Hepatocyte (in vitro differentiated cells): Measurements from ENCODE around the gene CCR2. TPM values are rescaled to one million over a fixed set of nuclear protein-coding genes. Genes with fewer than 3 reads are reported as not detected.
"Not testable (repeated sequence)": the region's sequence is repeated elsewhere in the genome, so short reads cannot be mapped to it uniquely, and the experiment has no call there.

Source experiments
- DNase-seq: peaks from one replicate; pipeline ENCODE4 v3.0.0-alpha.2; 2016; ENCODE audit warnings: low spot score
- H2AFZ ChIP-seq: fragments of 200-600 bp; sonication (generic); 2 replicates; pipeline ENCODE4 v1.6.0; 2016; ENCODE audit warnings: antibody characterized with exemption, mild to moderate bottlenecking
- H3K27ac ChIP-seq: fragments of 200-600 bp; sonication (generic); 2 replicates; pipeline ENCODE4 v1.5.1; 2016; ENCODE audit warnings: mild to moderate bottlenecking
- H3K27me3 ChIP-seq: fragments of 200-600 bp; sonication (generic); 2 replicates; pipeline ENCODE4 v1.6.1; 2016
- H3K36me3 ChIP-seq: fragments of 200-600 bp; sonication (generic); replicated peaks from 2 replicates; pipeline ENCODE4 v1.5.1; 2016; ENCODE audit warnings: low read depth; ENCODE audit not compliant: insufficient read depth
- H3K4me1 ChIP-seq: fragments of 200-600 bp; sonication (generic); 2 replicates; pipeline ENCODE4 v1.5.1; 2016; ENCODE audit warnings: mild to moderate bottlenecking, moderate library complexity; ENCODE audit not compliant: insufficient read depth
- H3K4me2 ChIP-seq: fragments of 200-600 bp; sonication (generic); 2 replicates; pipeline ENCODE4 v1.6.0; 2016
- H3K4me3 ChIP-seq: fragments of 200-600 bp; sonication (generic); 2 replicates; pipeline ENCODE4 v1.5.1; 2016; ENCODE audit warnings: mild to moderate bottlenecking
- H3K79me2 ChIP-seq: fragments of 200-600 bp; sonication (generic); 2 replicates; pipeline ENCODE4 v1.6.0; 2017; ENCODE audit warnings: mild to moderate bottlenecking
- H3K9me2 ChIP-seq: fragments of 200-600 bp; sonication (generic); replicated peaks from 2 replicates; pipeline ENCODE4 v1.6.0; 2017; ENCODE audit warnings: mild to moderate bottlenecking; ENCODE audit not compliant: insufficient read depth
- H3K9me3 ChIP-seq: fragments of 200-600 bp; sonication (generic); 2 replicates; pipeline ENCODE4 v1.5.1; 2016; ENCODE audit warnings: low read depth, mild to moderate bottlenecking
- H4K20me1 ChIP-seq: fragments of 200-600 bp; sonication (generic); 2 replicates; pipeline ENCODE4 v1.6.0; 2016; ENCODE audit warnings: mild to moderate bottlenecking; ENCODE audit not compliant: insufficient read depth, poor library complexity, severe bottlenecking
- CTCF ChIP-seq: fragments of 200-600 bp; sonication (generic); IDR thresholded peaks from 2 replicates; pipeline ENCODE4 v1.5.1; 2016; ENCODE audit warnings: antibody characterized with exemption, mild to moderate bottlenecking; ENCODE audit not compliant: poor library complexity
- EZH2 ChIP-seq: fragments of 200-600 bp; sonication (generic); IDR thresholded peaks from 2 replicates; pipeline ENCODE4 v1.6.1; 2016; ENCODE audit warnings: antibody characterized with exemption, mild to moderate bottlenecking, borderline replicate concordance
- EZH2phosphoT487 ChIP-seq: fragments of 200-600 bp; sonication (generic); IDR thresholded peaks from one replicate; pipeline ENCODE4 v1.6.1; 2018; ENCODE audit warnings: antibody characterized with exemption, mild to moderate bottlenecking, low read depth, moderate library complexity; ENCODE audit not compliant: unreplicated experiment, severe bottlenecking
- WGBS: methylation state at CpG from one replicate; pipeline ENCODE4 v1.1.6; 2016; ENCODE audit warnings: low lambda C conversion rate; ENCODE audit errors: missing lambda C conversion rate; 5-methylcytosine and 5-hydroxymethylcytosine counted together
- polyA plus RNA-seq: library from polyadenylated mRNA; unstranded; fragments of >200 nt; fragmentation: Nextera tagmentation; extraction: Ambion mirVana; gene quantifications from 2 replicates; pipeline ENCODE4 v1.2.1, GENCODE V29; 2016
- total RNA-seq: library from RNA; depleted of rRNA; stranded (reverse); fragments of >200 nt; gene quantifications from 2 replicates; pipeline ENCODE4 v1.2.3, GENCODE V29; 2014

CCR2 gene
- total and polyA plus RNA-seq, 2 experiments from 2014 or later: 0.23 TPM; not detected in 1

DNA sequence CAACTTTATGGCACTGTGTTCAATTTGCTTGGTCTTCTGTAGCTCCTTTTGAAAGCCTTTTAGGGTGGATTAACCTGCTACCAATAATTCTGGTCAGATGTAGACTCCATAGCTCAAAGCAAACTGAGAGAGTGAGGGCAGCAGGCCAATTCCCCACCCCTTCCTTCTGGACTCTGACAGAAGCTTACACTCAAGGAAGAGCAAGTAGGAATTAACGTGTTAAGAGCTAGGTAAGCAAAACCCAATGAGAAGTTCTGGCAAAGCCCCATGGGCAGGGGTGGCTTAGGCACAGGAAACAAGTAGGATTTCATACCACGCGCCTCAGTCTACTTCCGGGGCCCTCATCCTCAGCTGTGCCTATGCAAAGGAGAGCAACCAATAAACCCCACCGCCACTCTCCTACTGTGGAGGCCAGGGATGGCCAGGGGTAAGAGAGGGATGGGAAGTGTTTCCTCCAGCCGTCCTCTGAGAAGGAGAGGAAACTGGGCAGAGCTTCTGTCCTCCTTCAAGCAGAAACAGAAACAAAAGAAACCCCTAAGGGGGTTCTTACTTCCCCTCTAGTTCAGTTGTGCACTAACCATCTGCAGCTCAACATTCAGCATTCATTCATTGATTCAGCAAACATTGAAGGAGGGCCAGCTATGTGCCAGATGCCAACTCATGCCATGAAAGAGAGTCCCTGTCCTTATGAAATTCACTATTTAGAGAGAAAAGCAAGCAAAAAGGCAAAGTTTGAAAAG is 29.5 kb downstream of the CCR2 start:
- H3K4me2 ChIP-seq: no peak overlapping the region
- H3K79me2 ChIP-seq: no peaks in the 10 kb centered on the region
- H3K9me2 ChIP-seq: no peaks in the 10 kb centered on the region
- H2AFZ ChIP-seq: no peak overlapping the region
- no peak overlapping the region for H3K4me3 ChIP-seq
- no peak overlapping the region for H3K27ac ChIP-seq
- 83% methylated on average over 6 of the region's 6 CpGs for WGBS
- no peaks in the 10 kb centered on the region for H3K36me3 ChIP-seq
- DNase-seq: no peak
- H3K27me3 ChIP-seq: peaks cover 2% of the 10 kb centered on the region
- no peaks in the 10 kb centered on the region for H3K4me1 ChIP-seq
- no peaks in the 10 kb centered on the region for H3K9me3 ChIP-seq
- no peak for TF ChIP-seq EZH2phosphoT487
- no peaks in the 10 kb centered on the region for H4K20me1 ChIP-seq

GRCh38 chr3:46383951-46384330 is 30.0 kb downstream of the CCR2 start:
- Histone ChIP-seq H4K20me1 (no peaks in the 10 kb centered on the region), H3K9me2 (no peaks in the 10 kb centered on the region), H2AFZ (no peak overlapping the region), H3K4me1 (no peaks in the 10 kb centered on the region), H3K27me3 (peaks cover 2% of the 10 kb centered on the region), H3K4me2 (no peak overlapping the region), H3K9me3 (no peaks in the 10 kb centered on the region), H3K36me3 (no peaks in the 10 kb centered on the region), H3K79me2 (no peaks in the 10 kb centered on the region), H3K27ac (no peak overlapping the region), H3K4me3 (no peak overlapping the region)
- 46% methylated on average over 5 of the region's 5 CpGs for WGBS
- TF ChIP-seq EZH2 (no peak), EZH2phosphoT487 (no peak), CTCF (no peak)
- no peak for DNase-seq

DNA sequence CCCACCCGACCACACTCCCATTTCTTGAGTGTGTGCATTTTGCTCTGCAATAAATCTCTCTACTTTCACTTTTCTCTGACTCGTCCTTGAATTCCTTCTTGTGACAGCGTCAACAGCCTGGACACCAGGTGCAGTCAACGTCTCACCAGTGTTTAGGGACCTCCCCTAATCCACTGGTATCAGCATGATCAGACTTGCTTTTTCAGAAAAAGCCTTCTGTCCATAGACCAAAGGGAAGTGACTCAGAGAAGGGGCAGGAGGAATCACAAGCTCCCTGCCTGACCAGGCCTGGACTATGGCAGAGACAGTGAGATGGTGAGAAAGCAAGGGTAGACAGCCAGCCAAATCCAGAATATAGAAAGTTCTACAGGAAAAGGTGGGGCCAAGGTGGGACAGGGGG is 32.3 kb downstream of the CCR2 start:
- no peak overlapping the region for H3K4me3 ChIP-seq
- peak; percentile 64 for DNase-seq
- H2AFZ ChIP-seq: no peak overlapping the region
- TF ChIP-seq EZH2phosphoT487: no peak
- TF ChIP-seq EZH2: no peak
- TF ChIP-seq CTCF: no peak
- H3K4me2 ChIP-seq: no peak overlapping the region
- peak overlapping the region; percentile 12 for H3K27ac ChIP-seq
- peaks cover 8% of the 10 kb centered on the region for H3K27me3 ChIP-seq
- H3K9me3 ChIP-seq: no peaks in the 10 kb centered on the region
- H3K9me2 ChIP-seq: no peaks in the 10 kb centered on the region
- no peaks in the 10 kb centered on the region for H3K36me3 ChIP-seq
- H3K79me2 ChIP-seq: no peaks in the 10 kb centered on the region
- H3K4me1 ChIP-seq: no peaks in the 10 kb centered on the region
- WGBS: 38% methylated on average over 4 of the region's 4 CpGs
- H4K20me1 ChIP-seq: no peaks in the 10 kb centered on the region

- not testable (repeated sequence) for H3K79me2 ChIP-seq, H2AFZ ChIP-seq, H3K36me3 ChIP-seq, H3K27me3 ChIP-seq, H3K27ac ChIP-seq, H3K9me2 ChIP-seq, DNase-seq, H3K4me1 ChIP-seq, H4K20me1 ChIP-seq, H3K4me3 ChIP-seq, H3K4me2 ChIP-seq, H3K9me3 ChIP-seq
- WGBS: 99% methylated on average over 4 of the region's 4 CpGs
Measured at GRCh38 chr3:46388847-46389246, 34.9 kb downstream of the CCR2 start.
